ENCODE measurements around the gene BCAR3.
A peak's percentile ranks its signal among the peaks of the same experiment; 100 is the strongest.

Gene BCAR3

DNA sequence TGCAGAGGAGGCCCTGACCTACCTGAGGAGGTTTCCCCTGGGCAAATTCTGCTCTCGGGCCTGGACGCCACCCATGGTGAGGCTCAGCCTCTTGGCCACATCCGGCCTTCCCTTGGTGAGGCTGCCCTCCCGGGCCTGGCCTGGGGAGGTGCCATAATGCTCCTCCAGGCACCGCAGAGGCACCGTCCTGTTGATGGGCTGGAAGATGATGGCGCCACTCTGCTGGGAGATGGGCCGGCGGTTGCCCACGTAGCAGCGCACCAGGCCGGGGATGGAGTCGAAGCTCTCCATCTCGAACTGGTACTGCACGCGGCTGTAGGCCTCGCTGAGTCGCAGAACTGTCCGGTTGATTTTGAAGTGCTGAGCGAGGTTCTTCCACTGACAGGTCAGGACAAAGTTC, 92.7 kb downstream of the BCAR3 start:
- H3K27ac ChIP-seq (ENCODE audit: low read depth, low read length): peak overlapping the region; percentile 35
- H3K4me3 ChIP-seq (ENCODE audit: low read depth in 1 of 5, low read length in 5 of 5): no peak overlapping the region
- H3K9ac ChIP-seq (ENCODE audit: low read length in 5 of 5): no peak overlapping the region
- H3K9me3 ChIP-seq (ENCODE audit: control insufficient read depth in 5 of 5, low read length in 5 of 5): no peaks in the 10 kb centered on the region
- H3K36me3 ChIP-seq (ENCODE audit: control insufficient read depth in 5 of 5, insufficient read depth in 5 of 5, low read length in 5 of 5): peaks cover 11 to 65% (median 46%) of the 10 kb centered on the region in 5 donors
- H3K4me1 ChIP-seq (ENCODE audit: control insufficient read depth in 5 of 5, insufficient read depth in 5 of 5, low read length in 5 of 5): peaks cover 4 to 57% (median 44%) of the 10 kb centered on the region in 5 donors
- no peaks in the 10 kb centered on the region for H3K27me3 ChIP-seq (ENCODE audit: control insufficient read depth in 5 of 5, insufficient read depth in 4 of 5, low read length in 5 of 5)

DNA sequence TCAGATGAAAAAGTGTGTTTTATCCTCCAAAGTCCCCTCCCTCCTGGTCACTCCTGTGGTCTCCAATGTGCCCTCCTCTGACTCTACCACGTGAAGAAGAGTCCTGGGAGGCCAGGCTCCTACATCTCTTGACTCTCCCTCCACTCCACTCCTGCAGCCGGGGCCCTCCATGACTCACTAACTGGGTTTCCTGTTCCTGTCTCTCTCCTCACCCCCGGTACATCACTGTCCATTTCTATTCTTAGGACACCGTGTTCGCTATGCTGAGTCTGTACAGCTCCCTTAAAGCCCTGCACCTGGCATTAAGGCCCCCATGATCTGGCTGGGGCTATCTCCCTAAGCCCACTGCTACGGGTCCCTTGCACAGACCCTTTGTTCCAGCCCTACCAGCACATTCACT, 93.4 kb downstream of the BCAR3 start:
- no peak overlapping the region for H3K27ac ChIP-seq (ENCODE audit: low read depth, low read length)
- peaks cover 11 to 72% (median 53%) of the 10 kb centered on the region in 5 donors for H3K36me3 ChIP-seq (ENCODE audit: control insufficient read depth in 5 of 5, insufficient read depth in 5 of 5, low read length in 5 of 5)
- H3K27me3 ChIP-seq (ENCODE audit: control insufficient read depth in 5 of 5, insufficient read depth in 4 of 5, low read length in 5 of 5): no peaks in the 10 kb centered on the region
- peaks cover 6 to 56% (median 44%) of the 10 kb centered on the region in 5 donors for H3K4me1 ChIP-seq (ENCODE audit: control insufficient read depth in 5 of 5, insufficient read depth in 5 of 5, low read length in 5 of 5)
- H3K9me3 ChIP-seq (ENCODE audit: control insufficient read depth in 5 of 5, low read length in 5 of 5): no peaks in the 10 kb centered on the region
- H3K9ac ChIP-seq (ENCODE audit: low read length in 5 of 5): no peak overlapping the region
- H3K4me3 ChIP-seq (ENCODE audit: low read depth in 1 of 5, low read length in 5 of 5): no peak overlapping the region

GRCh38 chr1:93587354-93587753, 94.3 kb downstream of the BCAR3 start:
- no peak overlapping the region for H3K4me3 ChIP-seq (ENCODE audit: low read depth in 1 of 5, low read length in 5 of 5)
- H3K36me3 ChIP-seq (ENCODE audit: control insufficient read depth in 5 of 5, insufficient read depth in 5 of 5, low read length in 5 of 5): peaks cover 11 to 78% (median 62%) of the 10 kb centered on the region in 5 donors
- no peak overlapping the region for H3K9ac ChIP-seq (ENCODE audit: low read length in 5 of 5)
- H3K9me3 ChIP-seq (ENCODE audit: control insufficient read depth in 5 of 5, low read length in 5 of 5): no peaks in the 10 kb centered on the region
- peaks cover 4 to 47% (median 37%) of the 10 kb centered on the region in 5 donors for H3K4me1 ChIP-seq (ENCODE audit: control insufficient read depth in 5 of 5, insufficient read depth in 5 of 5, low read length in 5 of 5)
- no peaks in the 10 kb centered on the region for H3K27me3 ChIP-seq (ENCODE audit: control insufficient read depth in 5 of 5, insufficient read depth in 4 of 5, low read length in 5 of 5)
- no peak overlapping the region for H3K27ac ChIP-seq (ENCODE audit: low read depth, low read length)

- Histone ChIP-seq H3K27ac (ENCODE audit: low read depth, low read length) (peak overlapping the region; percentile 93), H3K36me3 (ENCODE audit: control insufficient read depth in 5 of 5, insufficient read depth in 5 of 5, low read length in 5 of 5) (peaks cover 6 to 86% (median 58%) of the 10 kb centered on the region in 5 donors), H3K9me3 (ENCODE audit: control insufficient read depth in 5 of 5, low read length in 5 of 5) (no peaks in the 10 kb centered on the region), H3K4me3 (ENCODE audit: low read depth in 1 of 5, low read length in 5 of 5) (peak overlapping the region in 1 of 5 donors; percentile 35), H3K27me3 (ENCODE audit: control insufficient read depth in 5 of 5, insufficient read depth in 4 of 5, low read length in 5 of 5) (no peaks in the 10 kb centered on the region), H3K4me1 (ENCODE audit: control insufficient read depth in 5 of 5, insufficient read depth in 5 of 5, low read length in 5 of 5) (peaks cover 3 to 35% (median 27%) of the 10 kb centered on the region in 5 donors), H3K9ac (ENCODE audit: low read length in 5 of 5) (peak overlapping the region in 3 of 5 donors; percentile 28 to 58 (median 29))
These were observed 96.3 kb downstream of the BCAR3 start for GRCh38 chr1:93585059-93585966.

DNA sequence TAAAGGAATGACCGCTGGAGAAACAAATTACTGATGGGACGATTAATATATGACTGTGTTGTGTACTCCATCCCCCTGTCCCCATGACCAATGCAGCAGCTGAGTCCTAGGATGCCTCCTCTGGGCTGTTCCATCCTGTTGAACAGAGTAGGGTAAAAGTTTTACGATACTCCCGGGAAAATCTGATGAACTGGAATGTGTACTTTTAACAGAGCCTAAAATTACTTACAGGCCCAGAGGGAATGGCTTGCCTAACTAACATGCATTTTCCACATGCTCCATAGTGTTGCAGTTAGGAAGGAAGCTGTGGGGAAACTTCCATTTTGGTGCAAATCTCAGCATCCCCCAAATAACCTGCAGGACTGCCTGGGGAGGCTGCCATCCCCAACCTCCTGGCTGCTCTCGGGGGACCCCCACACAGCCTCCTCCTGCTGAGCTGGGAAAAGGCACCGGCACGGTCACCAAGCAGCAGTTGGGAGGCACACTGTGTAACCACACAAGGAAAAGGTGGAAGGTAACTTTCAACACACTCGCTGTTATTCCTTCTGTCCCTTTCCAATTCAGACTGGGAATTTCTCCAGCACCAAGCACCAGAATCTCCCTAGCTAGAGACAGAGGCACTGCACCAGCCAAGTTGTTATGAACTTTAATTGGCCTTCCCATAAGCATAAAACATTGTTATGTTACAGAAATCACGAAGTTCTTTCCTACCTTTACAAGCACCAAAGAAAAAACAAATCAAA, 97.2 kb downstream of the BCAR3 start:
- peaks cover 3 to 39% (median 28%) of the 10 kb centered on the region in 5 donors for H3K4me1 ChIP-seq (ENCODE audit: control insufficient read depth in 5 of 5, insufficient read depth in 5 of 5, low read length in 5 of 5)
- no peaks in the 10 kb centered on the region for H3K9me3 ChIP-seq (ENCODE audit: control insufficient read depth in 5 of 5, low read length in 5 of 5)
- peak overlapping the region in 2 of 5 donors; percentile 11 to 35 for H3K4me3 ChIP-seq (ENCODE audit: low read depth in 1 of 5, low read length in 5 of 5)
- no peaks in the 10 kb centered on the region for H3K27me3 ChIP-seq (ENCODE audit: control insufficient read depth in 5 of 5, insufficient read depth in 4 of 5, low read length in 5 of 5)
- H3K9ac ChIP-seq (ENCODE audit: low read length in 5 of 5): peak overlapping the region in 3 of 5 donors; percentile 28 to 58 (median 39)
- peak overlapping the region; percentile 93 for H3K27ac ChIP-seq (ENCODE audit: low read depth, low read length)
- H3K36me3 ChIP-seq (ENCODE audit: control insufficient read depth in 5 of 5, insufficient read depth in 5 of 5, low read length in 5 of 5): peaks cover 5 to 86% (median 56%) of the 10 kb centered on the region in 5 donors

GRCh38 chr1:93581917-93582850, 99.5 kb downstream of the BCAR3 start:
- H3K27me3 ChIP-seq (ENCODE audit: control insufficient read depth in 5 of 5, insufficient read depth in 4 of 5, low read length in 5 of 5): no peaks in the 10 kb centered on the region
- H3K27ac ChIP-seq (ENCODE audit: low read depth, low read length): no peak overlapping the region
- H3K36me3 ChIP-seq (ENCODE audit: control insufficient read depth in 5 of 5, insufficient read depth in 5 of 5, low read length in 5 of 5): peaks cover 5 to 81% (median 46%) of the 10 kb centered on the region in 5 donors
- no peak overlapping the region for H3K4me3 ChIP-seq (ENCODE audit: low read depth in 1 of 5, low read length in 5 of 5)
- H3K4me1 ChIP-seq (ENCODE audit: control insufficient read depth in 5 of 5, insufficient read depth in 5 of 5, low read length in 5 of 5): peaks cover 3 to 44% (median 38%) of the 10 kb centered on the region in 5 donors
- H3K9me3 ChIP-seq (ENCODE audit: control insufficient read depth in 5 of 5, low read length in 5 of 5): no peaks in the 10 kb centered on the region
- no peak overlapping the region for H3K9ac ChIP-seq (ENCODE audit: low read length in 5 of 5)

GRCh38 chr1:93579891-93580290, 101.7 kb downstream of the BCAR3 start:
- peak overlapping the region in 1 of 5 donors; percentile 33 for H3K9ac ChIP-seq (ENCODE audit: low read length in 5 of 5)
- H3K27me3 ChIP-seq (ENCODE audit: control insufficient read depth in 5 of 5, insufficient read depth in 4 of 5, low read length in 5 of 5): no peaks in the 10 kb centered on the region
- H3K27ac ChIP-seq (ENCODE audit: low read depth, low read length): no peak overlapping the region
- H3K9me3 ChIP-seq (ENCODE audit: control insufficient read depth in 5 of 5, low read length in 5 of 5): no peaks in the 10 kb centered on the region
- no peak overlapping the region for H3K4me3 ChIP-seq (ENCODE audit: low read depth in 1 of 5, low read length in 5 of 5)
- H3K4me1 ChIP-seq (ENCODE audit: control insufficient read depth in 5 of 5, insufficient read depth in 5 of 5, low read length in 5 of 5): peaks cover 3 to 48% (median 34%) of the 10 kb centered on the region in 5 donors
- peaks cover 0 to 90% (median 59%) of the 10 kb centered on the region in 5 donors for H3K36me3 ChIP-seq (ENCODE audit: control insufficient read depth in 5 of 5, insufficient read depth in 5 of 5, low read length in 5 of 5)

DNA sequence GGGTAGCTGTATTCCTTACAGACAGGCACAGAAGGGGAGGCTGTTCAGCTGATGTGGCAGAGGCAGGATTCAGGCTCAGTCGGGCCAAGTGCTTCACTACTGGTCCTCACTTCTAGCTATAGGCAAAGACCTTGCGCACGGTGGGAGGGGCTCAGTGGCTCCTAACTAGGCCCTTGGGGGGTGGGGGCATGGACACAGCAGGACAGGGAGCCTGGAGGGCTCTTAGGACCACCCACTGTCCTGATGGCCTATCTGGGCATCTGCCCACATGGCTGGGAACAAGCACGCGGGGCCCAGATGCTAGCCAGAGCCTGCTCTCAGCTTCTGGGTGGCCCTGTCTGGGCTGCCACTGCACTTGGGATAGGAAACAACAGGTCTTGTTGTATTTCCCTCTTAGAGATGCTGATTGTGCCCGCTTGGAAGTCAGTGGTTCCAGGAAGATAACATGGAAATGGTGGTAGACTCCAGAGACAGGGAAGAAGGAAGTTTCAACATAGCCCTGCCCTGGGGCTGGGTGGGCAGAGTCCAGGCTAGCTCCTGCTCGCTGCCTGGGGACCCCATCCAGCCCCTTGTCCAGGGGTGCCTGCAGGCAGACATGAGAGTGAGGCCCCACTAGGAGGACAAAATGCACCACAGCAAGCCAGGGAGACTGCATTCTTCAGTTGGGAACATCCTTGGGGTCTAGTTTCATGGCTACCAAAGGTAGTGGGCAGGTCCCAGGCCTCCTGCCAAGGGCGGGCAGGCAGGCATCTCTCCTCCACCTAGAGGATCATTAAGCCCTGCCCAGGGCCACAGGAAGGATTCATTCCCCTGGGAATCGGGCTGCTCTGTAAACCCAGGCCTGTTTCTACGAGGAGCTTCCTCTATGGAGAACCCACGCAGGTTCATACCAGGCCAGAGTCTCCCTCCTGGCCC, 102.5 kb downstream of the BCAR3 start:
- H3K4me3 ChIP-seq (ENCODE audit: low read depth in 1 of 5, low read length in 5 of 5): no peak overlapping the region
- H3K27me3 ChIP-seq (ENCODE audit: control insufficient read depth in 5 of 5, insufficient read depth in 4 of 5, low read length in 5 of 5): no peaks in the 10 kb centered on the region
- no peak overlapping the region for H3K27ac ChIP-seq (ENCODE audit: low read depth, low read length)
- H3K9me3 ChIP-seq (ENCODE audit: control insufficient read depth in 5 of 5, low read length in 5 of 5): no peaks in the 10 kb centered on the region
- H3K36me3 ChIP-seq (ENCODE audit: control insufficient read depth in 5 of 5, insufficient read depth in 5 of 5, low read length in 5 of 5): peaks cover 0 to 90% (median 66%) of the 10 kb centered on the region in 5 donors
- H3K4me1 ChIP-seq (ENCODE audit: control insufficient read depth in 5 of 5, insufficient read depth in 5 of 5, low read length in 5 of 5): peaks cover 3 to 41% (median 28%) of the 10 kb centered on the region in 5 donors
- peak overlapping the region in 1 of 5 donors; percentile 33 for H3K9ac ChIP-seq (ENCODE audit: low read length in 5 of 5)

All from subcutaneous abdominal adipose tissue (tissue), 5 donors.